Fibroblast of peridontal ligament (primary cell): ENCODE results near the gene LAPTM5.
"Not testable (repeated sequence)": the region's sequence is repeated elsewhere in the genome, so short reads cannot be mapped to it uniquely, and the experiment has no call there.

Experiments used
- DNase-seq: peaks from one replicate; pipeline ENCODE4 v3.0.0-alpha.2; 2010; ENCODE audit errors: extremely low read depth

Gene LAPTM5

GRCh38 chr1:30693822-30694221, 63.8 kb downstream of the LAPTM5 start:
- no peak for DNase-seq

- DNase-seq: no peak
These were observed 64.2 kb downstream of the LAPTM5 start for GRCh38 chr1:30693366-30693765.

- no peak for DNase-seq
These were observed 64.6 kb downstream of the LAPTM5 start for GRCh38 chr1:30692948-30693301.

- no peak for DNase-seq
These were observed 65.2 kb downstream of the LAPTM5 start for GRCh38 chr1:30692201-30692947.

- no peak for DNase-seq
These were observed 66.1 kb downstream of the LAPTM5 start for GRCh38 chr1:30691480-30691879.

- DNase-seq: no peak
These were observed 67.5 kb downstream of the LAPTM5 start for GRCh38 chr1:30689901-30690645.

- no peak for DNase-seq
These were observed 68.4 kb downstream of the LAPTM5 start for GRCh38 chr1:30688920-30689794.

- not testable (repeated sequence) for DNase-seq
These were observed 69.1 kb downstream of the LAPTM5 start for GRCh38 chr1:30688516-30688915.

- DNase-seq: no peak
These were observed 69.7 kb downstream of the LAPTM5 start for GRCh38 chr1:30687886-30688285.

- DNase-seq: no peak
These were observed 71.2 kb downstream of the LAPTM5 start for GRCh38 chr1:30686236-30686935.

- DNase-seq: no peak
These were observed 71.8 kb downstream of the LAPTM5 start for GRCh38 chr1:30685796-30686165.

GRCh38 chr1:30684881-30685795, 72.4 kb downstream of the LAPTM5 start:
- no peak for DNase-seq

- no peak for DNase-seq
These were observed 73.3 kb downstream of the LAPTM5 start for GRCh38 chr1:30684259-30684658.

- no peak for DNase-seq
These were observed 73.9 kb downstream of the LAPTM5 start for GRCh38 chr1:30683699-30684098.
